HG03103 (cell line): ENCODE results near the gene LRRC37A2.
"Not testable (repeated sequence)": the region's sequence is repeated elsewhere in the genome, so short reads cannot be mapped to it uniquely, and the experiment has no call there.

Source experiments
- ATAC-seq: cut with Tn5 transposase; IDR thresholded peaks from one replicate; pipeline ENCODE4 v1.9.1; 2021; ENCODE audit warnings: low read depth; ENCODE audit not compliant: unreplicated experiment

LRRC37A2 gene

DNA sequence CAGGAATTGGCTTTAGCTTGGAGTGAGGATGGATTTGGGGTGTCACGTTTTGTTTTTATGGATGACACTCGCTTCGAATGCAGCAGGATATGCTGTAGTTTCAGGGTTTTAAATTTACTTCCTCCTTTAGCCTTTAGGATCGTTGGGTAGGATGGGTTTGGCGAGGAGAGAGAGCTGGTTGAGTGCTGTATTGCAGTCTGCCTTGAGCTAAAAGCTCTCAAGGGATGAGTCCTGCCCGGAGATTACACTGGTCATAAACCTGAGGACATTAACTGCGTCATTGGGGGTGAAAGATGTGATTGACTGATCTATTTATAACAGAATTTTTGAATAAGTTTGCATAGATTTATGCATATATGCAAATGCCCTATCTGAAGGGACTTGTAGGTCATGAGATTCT lies 79.1 kb downstream of the LRRC37A2 start:
- not testable (repeated sequence) for ATAC-seq

DNA sequence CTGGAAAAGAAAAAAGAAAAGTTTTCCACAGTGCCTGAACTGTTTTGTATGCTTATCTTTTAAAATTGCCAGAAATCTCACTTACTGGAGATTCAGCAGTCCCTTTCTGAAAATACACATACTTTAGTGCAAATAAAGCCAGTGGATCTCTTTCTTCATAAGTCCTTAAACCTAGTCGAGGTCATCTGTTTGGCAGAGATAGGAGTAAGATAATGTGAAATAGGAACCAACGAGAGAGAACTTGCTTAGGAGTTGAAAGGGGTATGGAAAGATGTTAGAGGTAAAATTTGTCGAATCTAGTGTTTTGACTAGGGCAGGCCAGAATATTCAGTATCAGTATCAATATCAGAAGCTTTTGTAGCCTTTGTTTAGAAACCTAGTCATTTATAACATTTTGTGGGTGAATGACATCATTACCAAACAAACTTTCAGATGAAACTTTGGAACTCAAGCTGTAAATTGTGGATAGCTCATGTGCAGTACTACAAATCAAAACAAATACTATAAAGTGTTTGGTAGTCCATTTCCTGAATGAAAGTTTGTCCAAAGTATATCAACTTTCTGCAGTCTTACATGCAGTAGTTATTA lies 86.2 kb downstream of the LRRC37A2 start:
- not testable (repeated sequence) for ATAC-seq

DNA sequence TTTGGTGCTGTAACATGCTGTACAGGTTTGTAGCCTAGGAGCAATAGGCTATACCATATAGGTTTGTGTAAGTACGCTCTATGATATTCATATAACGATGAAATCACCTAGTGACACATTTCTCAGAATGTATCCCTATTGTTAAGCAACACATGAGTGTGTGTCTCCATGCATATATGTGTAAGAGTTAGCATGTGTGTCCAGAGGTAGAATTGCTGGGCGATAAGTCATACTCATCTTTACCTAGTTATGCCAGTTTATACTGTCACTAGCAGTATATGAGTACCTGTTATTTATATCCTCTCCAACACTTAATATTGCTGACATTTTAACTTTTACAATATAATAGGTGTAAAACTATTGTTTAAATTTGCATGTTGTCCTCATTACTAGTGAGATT lies 88.5 kb downstream of the LRRC37A2 start:
- ATAC-seq = not testable (repeated sequence)

DNA sequence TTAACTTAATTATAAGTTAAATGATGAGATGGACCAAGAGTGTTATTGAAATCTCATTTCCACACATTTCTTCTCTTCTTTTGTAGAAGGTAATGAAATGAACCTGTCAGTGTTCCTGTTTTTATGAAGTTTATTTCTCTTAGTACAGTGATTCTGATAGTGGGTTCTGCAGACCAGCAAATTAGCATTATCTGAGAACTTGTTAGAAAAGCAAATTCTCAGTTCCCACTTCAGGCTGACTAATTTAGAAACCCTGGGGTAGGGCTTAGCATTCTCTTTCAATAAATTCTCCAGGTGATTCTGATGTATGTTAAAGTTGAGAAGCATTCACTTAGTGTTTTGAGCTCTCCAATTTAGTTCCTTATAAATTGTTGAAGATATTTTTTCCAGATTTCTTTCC lies 90.9 kb downstream of the LRRC37A2 start:
- ATAC-seq = not testable (repeated sequence)
